Subcutaneous adipose tissue (tissue), 4 donors: ENCODE results near the gene NLN. TPM values are rescaled to one million over a fixed set of nuclear protein-coding genes. Genes with fewer than 3 reads are reported as not detected.

Experiments
- CTCF ChIP-seq: fragments of 450-650 bp; IDR thresholded peaks from one replicate; pipeline ENCODE4 v1.5.1; 2016; ENCODE audit warnings: low read depth, mild to moderate bottlenecking, control low read depth, antibody characterized with exemption, moderate library complexity
- total RNA-seq, 4 donors: library from RNA; depleted of rRNA; stranded (reverse); fragments of >200 nt; gene quantifications; one replicate each; pipeline ENCODE4 v1.1.0, GENCODE V29; 2016

The NLN gene
- total RNA-seq, 4 donors from 2014 or later, result 8.3 to 23.3 (median 20.0) TPM

- TF ChIP-seq CTCF, result no peak
Observed at GRCh38 chr5:65799857-65800256, 77.9 kb downstream of the NLN start.

GRCh38 chr5:65800775-65801174 lies 78.8 kb downstream of the NLN start:
- no peak for TF ChIP-seq CTCF

GRCh38 chr5:65801352-65801783 lies 79.4 kb downstream of the NLN start:
- TF ChIP-seq CTCF, result no peak

- no peak for TF ChIP-seq CTCF
Observed at GRCh38 chr5:65802080-65802479, 80.1 kb downstream of the NLN start.

- no peak for TF ChIP-seq CTCF
Observed at GRCh38 chr5:65802820-65803219, 80.8 kb downstream of the NLN start.

GRCh38 chr5:65803699-65804391 lies 81.8 kb downstream of the NLN start:
- no peak for TF ChIP-seq CTCF

- TF ChIP-seq CTCF, result no peak
Observed at GRCh38 chr5:65805089-65805488, 83.1 kb downstream of the NLN start.
